HepG2 (cell line): ENCODE measurements around the gene FIBP. TPM values are rescaled to one million over a fixed set of nuclear protein-coding genes. Genes with fewer than 3 reads are reported as not detected.

Source experiments
- HNRNPLL ChIP-seq: fragments of 200-400 bp; formaldehyde crosslinking; IDR thresholded peaks from 2 replicates; pipeline ENCODE4 v1.6.1; 2017; ENCODE audit warnings: mild to moderate bottlenecking, low read depth, low read length; ENCODE audit not compliant: poor library complexity, severe bottlenecking
- IRF9 ChIP-seq: sonication (generic); formaldehyde crosslinking; IDR thresholded peaks from 2 replicates; pipeline ENCODE4 v1.8.0; 2022; ENCODE audit warnings: missing genetic modification reagents, mild to moderate bottlenecking, borderline replicate concordance
- USF2 ChIP-seq, 2 experiments: sonication (generic) in 1 of 2; formaldehyde crosslinking in 1 of 2; IDR thresholded peaks; 2 replicates each; pipeline versions ENCODE4 v1.5.1 to v1.6.1; 2011 to 2020; ENCODE audit warnings: borderline replicate concordance in 1 of 2, low read depth in 1 of 2, low read length in 1 of 2, mild to moderate bottlenecking in 1 of 2, missing genetic modification reagents in 1 of 2, moderate library complexity in 1 of 2
- ZBTB40 ChIP-seq, 2 experiments: fragments of 450-650 bp in 1 of 2; sonication (generic) in 1 of 2; formaldehyde crosslinking in 1 of 2; IDR thresholded peaks; 2 replicates each; pipeline versions ENCODE4 v1.6.1 to v1.8.0; 2016 to 2022; ENCODE audit warnings: antibody characterized with exemption in 1 of 2, mild to moderate bottlenecking in 1 of 2, missing genetic modification reagents in 1 of 2
- ZNF138 ChIP-seq: sonication (generic); formaldehyde crosslinking; IDR thresholded peaks from 2 replicates; pipeline ENCODE4 v1.5.0; 2020; ENCODE audit warnings: mild to moderate bottlenecking, low read depth, missing genetic modification reagents
- ZNF597 ChIP-seq: sonication (generic); formaldehyde crosslinking; IDR thresholded peaks from 2 replicates; pipeline ENCODE4 v1.5.0; 2020; ENCODE audit warnings: missing genetic modification reagents
- polyA plus RNA-seq, 8 experiments: library from polyadenylated mRNA; depleted of rRNA in 3 of 8; stranded (reverse) in 7 of 8; unstranded in 1 of 8; fragments of >200 nt; fragmentation: Illumina TruSeq in 4 of 8; extraction: Trizol in 4 of 8; gene quantifications; 2 replicates each; pipeline versions ENCODE4 v1.2.1 to v1.2.3, GENCODE V29; 2011 to 2016; ENCODE audit warnings: low read depth in 4 of 8, missing spikeins in 1 of 8, mixed read lengths in 1 of 8; ENCODE audit not compliant: insufficient read depth in 1 of 8
- total RNA-seq, 5 experiments: library from RNA; depleted of rRNA; stranded (reverse); fragments of >200 nt; fragmentation: Illumina TruSeq; extraction: Trizol; gene quantifications; 2 replicates each; pipeline ENCODE4 v1.2.3, GENCODE V29; 2016; ENCODE audit warnings: low read depth in 1 of 5

FIBP gene
- total and polyA plus RNA-seq, 2 of the 13 experiments (the other 11 are each of a cell fraction or from before 2014, with no cell fraction given): 42.9 to 62.1 TPM

DNA sequence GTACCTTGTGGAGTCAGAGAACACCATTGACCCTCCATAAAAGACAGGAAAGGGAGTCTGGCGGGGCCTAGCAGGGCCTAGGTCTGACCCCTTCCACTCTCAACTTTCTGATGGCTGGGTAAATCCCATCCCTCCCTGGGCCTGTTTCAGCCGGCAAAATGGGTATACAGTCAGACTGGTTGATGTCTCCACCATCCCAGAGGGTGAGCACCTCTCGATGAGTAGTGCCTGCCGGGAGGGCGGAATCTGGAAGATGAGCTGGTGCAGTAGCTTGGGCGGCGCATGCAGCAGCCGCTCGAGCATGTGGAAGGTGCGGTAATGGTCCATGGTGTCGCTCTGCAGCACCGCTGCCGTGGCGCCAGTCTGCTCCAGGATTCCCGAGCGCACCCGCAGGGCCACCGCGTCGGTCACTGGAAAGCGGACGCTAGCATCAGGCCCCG is 528 bp downstream of the FIBP start (continued):
- TF ChIP-seq USF2 (IDR thresholded peaks at IDR 0.05; ENCODE audit: low read depth, low read length): no peak
- TF ChIP-seq USF2 (CRISPR knock-in tag; IDR thresholded peaks at IDR 0.05; ENCODE audit: borderline replicate concordance): 0 out of 2 replicates have a peak, but pooled peaks have one; percentile 21
- TF ChIP-seq ZNF138 (CRISPR knock-in tag): 0 out of 2 replicates have a peak, but pooled peaks have one; percentile 56
- no peak for TF ChIP-seq ZNF597
- TF ChIP-seq HNRNPLL: peak; percentile 33
- TF ChIP-seq ZBTB40 (IDR thresholded peaks at IDR 0.05): no peak
- TF ChIP-seq ZBTB40 (CRISPR knock-in tag; IDR thresholded peaks at IDR 0.05): peak; percentile 12; the same call in 1 of the 2 replicates
- no peak; the same call in 1 of the 2 replicates for TF ChIP-seq IRF9 (CRISPR knock-in tag)
